Neuronal stem cell (in vitro differentiated cells): ENCODE data around the gene ABLIM2.

ENCODE experiments used
- DNase-seq: peaks from one replicate; pipeline ENCODE4 v3.0.0-alpha.2; 2013; ENCODE audit warnings: low spot score
- H2AFZ ChIP-seq: one replicate; pipeline ENCODE4 v1.6.1; 2013; ENCODE audit warnings: mild to moderate bottlenecking, low read length, inconsistent platforms
- H2AK5ac ChIP-seq: 2 replicates; pipeline ENCODE4 v1.6.1; 2013; ENCODE audit warnings: low read depth, mild to moderate bottlenecking, inconsistent platforms, low read length, moderate library complexity, mixed read lengths
- H2BK120ac ChIP-seq: 2 replicates; pipeline ENCODE4 v1.6.1; 2013; ENCODE audit warnings: low read depth, mild to moderate bottlenecking, inconsistent platforms, low read length, moderate library complexity, mixed read lengths
- H2BK12ac ChIP-seq: one replicate; pipeline ENCODE4 v1.6.1; 2013; ENCODE audit warnings: low read length, inconsistent platforms
- H2BK15ac ChIP-seq: 2 replicates; pipeline ENCODE4 v1.6.1; 2013; ENCODE audit warnings: mild to moderate bottlenecking, low read length, inconsistent platforms, mixed read lengths
- H2BK5ac ChIP-seq: one replicate; pipeline ENCODE4 v1.6.1; 2013; ENCODE audit warnings: inconsistent platforms, mild to moderate bottlenecking, low read length, moderate library complexity
- H3K14ac ChIP-seq: one replicate; pipeline ENCODE4 v1.6.1; 2013; ENCODE audit warnings: low read length, inconsistent platforms
- H3K18ac ChIP-seq: 2 replicates; pipeline ENCODE4 v1.6.1; 2013; ENCODE audit warnings: low read length, inconsistent platforms
- H3K23ac ChIP-seq: 2 replicates; pipeline ENCODE4 v1.6.1; 2013; ENCODE audit warnings: low read depth, mild to moderate bottlenecking, mixed read lengths, low read length, inconsistent platforms; ENCODE audit not compliant: poor library complexity
- H3K27ac ChIP-seq: replicated peaks from 3 replicates; pipeline ENCODE4 v1.5.1; 2013; ENCODE audit warnings: low read length, inconsistent platforms
- H3K27me3 ChIP-seq, 3 experiments: 2 replicates each; pipeline ENCODE4 v1.6.1; 2013; ENCODE audit warnings: low read length in 3 of 3, mild to moderate bottlenecking in 2 of 3, inconsistent platforms in 1 of 3, low read depth in 1 of 3, mixed read lengths in 1 of 3, moderate library complexity in 1 of 3; ENCODE audit not compliant: control insufficient read depth in 3 of 3, insufficient read depth in 3 of 3
- H3K36me3 ChIP-seq, 2 donors: replicated peaks in 1 of 2; 2 replicates each; pipeline ENCODE4 v1.6.1; 2013; ENCODE audit warnings: low read length in 2 of 2; ENCODE audit not compliant: control insufficient read depth in 2 of 2, insufficient read depth in 2 of 2
- H3K4ac ChIP-seq: 2 replicates; pipeline ENCODE4 v1.6.1; 2013; ENCODE audit warnings: inconsistent platforms, mild to moderate bottlenecking, low read length, moderate library complexity
- H3K4me1 ChIP-seq, 2 donors: 1 replicate in 1 of 2; 2 replicates in 1 of 2; pipeline ENCODE4 v1.6.1; 2013; ENCODE audit warnings: low read length in 2 of 2, low read depth in 1 of 2; ENCODE audit not compliant: control insufficient read depth in 2 of 2, insufficient read depth in 1 of 2
- H3K4me2 ChIP-seq: one replicate; pipeline ENCODE4 v1.6.1; 2013; ENCODE audit warnings: mild to moderate bottlenecking, low read length, inconsistent platforms; ENCODE audit not compliant: insufficient read depth, poor library complexity, severe bottlenecking
- H3K4me3 ChIP-seq, 2 donors: 2 replicates each; pipeline ENCODE4 v1.5.1; 2013; ENCODE audit warnings: low read length in 2 of 2, mild to moderate bottlenecking in 2 of 2, inconsistent platforms in 1 of 2, moderate library complexity in 1 of 2
- H3K79me1 ChIP-seq: one replicate; pipeline ENCODE4 v1.6.1; 2013; ENCODE audit warnings: low read depth, mild to moderate bottlenecking, inconsistent platforms, low read length, moderate library complexity
- H3K9ac ChIP-seq: one replicate; pipeline ENCODE4 v1.6.1; 2013; ENCODE audit warnings: mild to moderate bottlenecking, low read depth, low read length, inconsistent platforms; ENCODE audit not compliant: poor library complexity
- H3K9me3 ChIP-seq, 2 donors: replicated peaks in 1 of 2; 2 replicates each; pipeline versions ENCODE3 to v1.6.1; 2013; ENCODE audit warnings: low read length in 2 of 2, mild to moderate bottlenecking in 2 of 2, inconsistent platforms in 1 of 2, low read depth in 1 of 2, mixed read lengths in 1 of 2, moderate library complexity in 1 of 2; ENCODE audit not compliant: control insufficient read depth in 2 of 2, insufficient read depth in 1 of 2
- H4K8ac ChIP-seq: one replicate; pipeline ENCODE4 v1.6.1; 2013; ENCODE audit warnings: low read depth, mild to moderate bottlenecking, inconsistent platforms, low read length, moderate library complexity
- H4K91ac ChIP-seq: one replicate; pipeline ENCODE4 v1.6.1; 2013; ENCODE audit warnings: low read length, low read depth, mild to moderate bottlenecking, inconsistent platforms; ENCODE audit not compliant: poor library complexity
- WGBS, 2 donors: extraction: QIAGEN DNeasy Blood & Tissue Kit; methylation state at CpG; one replicate each; pipeline ENCODE4 v1.1.7; 2013; ENCODE audit warnings: missing lambda C conversion rate in 2 of 2, mixed read lengths in 1 of 2; ENCODE audit not compliant: insufficient read length in 2 of 2, insufficient replicate concordance in 1 of 2; ENCODE audit errors: extremely low coverage in 2 of 2; 5-methylcytosine and 5-hydroxymethylcytosine counted together

The ABLIM2 gene

GRCh38 chr4:8102831-8103230, 55.8 kb downstream of the ABLIM2 start:
- Histone ChIP-seq H3K79me1 (no peaks in the 10 kb centered on the region), H2BK120ac (no peak overlapping the region), H4K91ac (no peak overlapping the region), H3K36me3 (no peaks in the 10 kb centered on the region), H3K9ac (no peak overlapping the region), H2BK12ac (no peak overlapping the region), H2AK5ac (no peak overlapping the region), H2AFZ (no peak overlapping the region), H2BK15ac (no peak overlapping the region), H4K8ac (no peak overlapping the region), H3K27me3 (peaks cover 0 to 30% (median 0%) of the 10 kb centered on the region in 3 experiments), H3K14ac (no peak overlapping the region), H3K4me2 (no peak overlapping the region), H3K18ac (no peak overlapping the region), H3K4me3 (no peak overlapping the region), H3K9me3 (peaks cover 0 to 3% of the 10 kb centered on the region in 2 donors), H3K4me1 (peaks cover 3 to 9% of the 10 kb centered on the region in 2 donors), H3K23ac (peak overlapping the region; percentile 49), H3K27ac (no peak overlapping the region), H3K4ac (no peak overlapping the region), H2BK5ac (no peak overlapping the region)
- WGBS, 2 donors, result no CpG with 5 or more reads among the region's 11 CpGs
- DNase-seq, result no peak

GRCh38 chr4:8102076-8102355, 56.6 kb downstream of the ABLIM2 start:
- Histone ChIP-seq H3K18ac (no peak overlapping the region), H2BK12ac (no peak overlapping the region)
- whole genome bisulfite sequencing, 2 donors, result no CpG with 5 or more reads among the region's 3 CpGs

GRCh38 chr4:8101213-8102075, 57.2 kb downstream of the ABLIM2 start:
- peaks cover 0 to 28% (median 0%) of the 10 kb centered on the region in 3 experiments for H3K27me3 ChIP-seq
- H3K9me3 ChIP-seq, result peaks cover 0 to 3% of the 10 kb centered on the region in 2 donors
- no peak overlapping the region for H2AFZ ChIP-seq
- no peak overlapping the region for H3K4ac ChIP-seq
- no peak overlapping the region for H2BK12ac ChIP-seq
- no peak overlapping the region for H2BK120ac ChIP-seq
- H3K18ac ChIP-seq, result no peak overlapping the region
- H2BK15ac ChIP-seq, result no peak overlapping the region
- no peak overlapping the region for H4K91ac ChIP-seq
- no peak overlapping the region for H3K4me2 ChIP-seq
- H4K8ac ChIP-seq, result no peak overlapping the region
- no peak overlapping the region for H3K27ac ChIP-seq
- peak overlapping the region; percentile 0 for H2BK5ac ChIP-seq
- H3K4me3 ChIP-seq, result no peak overlapping the region
- no CpG with 5 or more reads among the region's 23 CpGs for WGBS, 2 donors
- peaks cover 1% of the 10 kb centered on the region for H3K79me1 ChIP-seq
- H3K4me1 ChIP-seq, result peaks cover 3 to 9% of the 10 kb centered on the region in 2 donors
- DNase-seq, result no peak
- H3K23ac ChIP-seq, result no peak overlapping the region
- H2AK5ac ChIP-seq, result no peak overlapping the region
- H3K14ac ChIP-seq, result no peak overlapping the region
- no peaks in the 10 kb centered on the region for H3K36me3 ChIP-seq
- H3K9ac ChIP-seq, result no peak overlapping the region

More at GRCh38 chr4:8102076-8102355, 56.6 kb downstream of the ABLIM2 start:
- H3K27ac ChIP-seq, result no peak overlapping the region
- H3K4me2 ChIP-seq, result no peak overlapping the region
- peaks cover 0 to 3% of the 10 kb centered on the region in 2 donors for H3K9me3 ChIP-seq
- H2BK120ac ChIP-seq, result no peak overlapping the region
- no peak overlapping the region for H2BK5ac ChIP-seq
- H4K8ac ChIP-seq, result no peak overlapping the region
- H3K4me1 ChIP-seq, result peaks cover 3 to 9% of the 10 kb centered on the region in 2 donors
- H3K4ac ChIP-seq, result no peak overlapping the region
- no peaks in the 10 kb centered on the region for H3K36me3 ChIP-seq
- no peak overlapping the region for H2AK5ac ChIP-seq
- no peak for DNase-seq
- H3K23ac ChIP-seq, result no peak overlapping the region
- H3K14ac ChIP-seq, result no peak overlapping the region
- peaks cover under 1% of the 10 kb centered on the region for H3K79me1 ChIP-seq
- no peak overlapping the region for H3K4me3 ChIP-seq
- no peak overlapping the region for H2AFZ ChIP-seq
- peaks cover 0 to 30% (median 0%) of the 10 kb centered on the region in 3 experiments for H3K27me3 ChIP-seq
- H2BK15ac ChIP-seq, result no peak overlapping the region
- H3K9ac ChIP-seq, result no peak overlapping the region
- H4K91ac ChIP-seq, result no peak overlapping the region

GRCh38 chr4:8099981-8100464, 58.6 kb downstream of the ABLIM2 start:
- no CpG with 5 or more reads among the region's 4 CpGs for WGBS, 2 donors
- no peak overlapping the region for H3K27ac ChIP-seq

More at GRCh38 chr4:8099981-8100464, 58.6 kb downstream of the ABLIM2 start:
- Histone ChIP-seq H3K4me3 (no peak overlapping the region), H4K91ac (no peak overlapping the region), H2BK5ac (no peak overlapping the region), H3K14ac (no peak overlapping the region), H3K27me3 (peaks cover 0 to 19% (median 0%) of the 10 kb centered on the region in 3 experiments), H3K4ac (no peak overlapping the region), H3K79me1 (peaks cover 1% of the 10 kb centered on the region), H3K4me2 (no peak overlapping the region), H3K9ac (no peak overlapping the region), H3K18ac (no peak overlapping the region), H3K36me3 (no peaks in the 10 kb centered on the region), H2AFZ (no peak overlapping the region), H3K4me1 (peaks cover 1 to 9% of the 10 kb centered on the region in 2 donors), H2BK15ac (no peak overlapping the region), H2BK120ac (no peak overlapping the region), H3K23ac (no peak overlapping the region), H4K8ac (no peak overlapping the region), H2AK5ac (no peak overlapping the region), H2BK12ac (no peak overlapping the region), H3K9me3 (peaks cover 0 to 2% of the 10 kb centered on the region in 2 donors)
- DNase-seq, result no peak
